ENCODE measurements around the gene DAB2IP.

DAB2IP gene

DNA sequence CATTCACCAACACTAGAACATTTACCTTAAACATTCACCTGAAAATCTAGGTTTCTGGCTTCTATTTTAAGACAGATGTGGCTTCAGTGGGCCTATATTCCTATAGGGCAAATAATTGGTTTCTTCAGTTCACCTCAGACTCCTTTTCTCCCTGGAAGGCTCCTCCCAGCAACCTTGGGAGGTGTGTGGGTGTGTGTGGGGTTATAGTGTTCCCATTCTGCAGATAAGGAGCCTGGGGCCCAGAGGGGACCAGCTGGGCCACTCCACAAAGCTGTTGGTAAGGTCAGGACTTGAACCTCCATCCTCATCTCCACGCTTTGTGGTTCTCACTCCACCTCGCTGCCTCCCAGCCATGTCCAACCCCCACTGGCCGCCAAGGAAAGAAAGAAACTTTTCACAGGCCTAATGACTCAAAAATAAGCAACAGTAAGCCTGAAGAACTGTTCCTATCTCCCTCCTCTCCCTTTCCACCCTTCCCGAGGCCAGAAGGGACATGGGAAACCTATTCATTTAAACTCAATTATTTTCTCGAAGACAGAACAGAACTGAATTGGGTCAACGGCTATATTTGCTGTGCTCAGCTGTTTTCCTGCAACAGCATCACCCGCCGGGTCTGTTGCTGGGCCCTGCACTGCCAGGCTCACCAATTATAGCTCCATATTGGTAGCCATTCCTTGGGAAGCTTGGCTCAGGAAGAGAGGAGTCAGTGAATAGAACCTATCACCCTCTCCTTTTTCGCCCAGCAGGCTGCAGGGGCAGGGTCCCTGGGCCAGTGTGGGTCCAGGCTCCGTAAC lies 78.5 kb downstream of the DAB2IP start:
- TF ChIP-seq, protein P1, sequence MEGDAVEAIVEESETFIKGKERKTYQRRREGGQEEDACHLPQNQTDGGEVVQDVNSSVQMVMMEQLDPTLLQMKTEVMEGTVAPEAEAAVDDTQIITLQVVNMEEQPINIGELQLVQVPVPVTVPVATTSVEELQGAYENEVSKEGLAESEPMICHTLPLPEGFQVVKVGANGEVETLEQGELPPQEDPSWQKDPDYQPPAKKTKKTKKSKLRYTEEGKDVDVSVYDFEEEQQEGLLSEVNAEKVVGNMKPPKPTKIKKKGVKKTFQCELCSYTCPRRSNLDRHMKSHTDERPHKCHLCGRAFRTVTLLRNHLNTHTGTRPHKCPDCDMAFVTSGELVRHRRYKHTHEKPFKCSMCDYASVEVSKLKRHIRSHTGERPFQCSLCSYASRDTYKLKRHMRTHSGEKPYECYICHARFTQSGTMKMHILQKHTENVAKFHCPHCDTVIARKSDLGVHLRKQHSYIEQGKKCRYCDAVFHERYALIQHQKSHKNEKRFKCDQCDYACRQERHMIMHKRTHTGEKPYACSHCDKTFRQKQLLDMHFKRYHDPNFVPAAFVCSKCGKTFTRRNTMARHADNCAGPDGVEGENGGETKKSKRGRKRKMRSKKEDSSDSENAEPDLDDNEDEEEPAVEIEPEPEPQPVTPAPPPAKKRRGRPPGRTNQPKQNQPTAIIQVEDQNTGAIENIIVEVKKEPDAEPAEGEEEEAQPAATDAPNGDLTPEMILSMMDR (IDR thresholded peaks at IDR 0.05; ENCODE audit: low read depth, low read length) = no peak
- H3K4me3 ChIP-seq (ENCODE audit: low read depth, low read length) = no peak overlapping the region

DNA sequence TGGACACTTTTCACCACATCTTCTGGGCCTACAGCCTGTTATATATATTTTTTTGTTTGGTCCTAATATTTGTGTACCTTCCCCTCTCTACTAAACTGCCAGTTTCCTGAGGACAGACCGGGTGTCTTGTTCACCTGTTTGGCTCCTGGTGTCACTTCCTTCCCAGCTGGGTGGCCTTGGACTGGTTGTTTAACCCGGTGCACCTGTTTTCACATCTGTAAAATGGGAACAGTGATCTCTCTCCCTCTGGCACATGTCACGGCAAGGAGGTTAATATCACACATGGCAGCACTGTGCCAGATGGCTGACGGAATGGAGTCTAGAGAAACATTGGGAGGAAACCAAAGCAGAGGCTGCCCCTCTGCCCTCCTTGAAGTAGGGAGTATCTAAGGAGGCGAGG lies 79.7 kb downstream of the DAB2IP start:
- TF ChIP-seq, protein P1 (IDR thresholded peaks at IDR 0.05; ENCODE audit: low read depth, low read length) = no peak
- H3K4me3 ChIP-seq (ENCODE audit: low read depth, low read length) = no peak overlapping the region

DNA sequence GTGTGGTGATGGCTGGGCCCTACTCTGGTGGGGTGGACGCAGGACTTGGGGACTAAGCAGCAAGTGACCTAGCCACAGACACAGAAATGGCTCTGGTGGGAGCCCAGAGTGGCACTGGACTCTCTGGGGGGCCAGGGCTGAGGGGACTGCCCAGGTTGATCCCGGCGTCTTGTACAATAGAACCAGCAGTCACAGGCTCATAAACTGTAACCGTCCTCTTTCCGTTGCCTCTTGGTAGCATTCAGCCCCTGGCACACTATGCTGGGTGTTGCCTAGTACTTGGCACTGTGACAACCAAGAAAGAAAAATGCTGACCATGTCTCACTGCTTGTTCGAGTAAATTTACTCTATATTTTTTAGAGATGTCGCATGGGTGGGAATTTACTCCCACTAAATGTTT lies 80.5 kb downstream of the DAB2IP start:
- TF ChIP-seq, protein P1 (IDR thresholded peaks at IDR 0.05; ENCODE audit: low read depth, low read length) = no peak
- no peak overlapping the region for H3K4me3 ChIP-seq (ENCODE audit: low read depth, low read length)

DNA sequence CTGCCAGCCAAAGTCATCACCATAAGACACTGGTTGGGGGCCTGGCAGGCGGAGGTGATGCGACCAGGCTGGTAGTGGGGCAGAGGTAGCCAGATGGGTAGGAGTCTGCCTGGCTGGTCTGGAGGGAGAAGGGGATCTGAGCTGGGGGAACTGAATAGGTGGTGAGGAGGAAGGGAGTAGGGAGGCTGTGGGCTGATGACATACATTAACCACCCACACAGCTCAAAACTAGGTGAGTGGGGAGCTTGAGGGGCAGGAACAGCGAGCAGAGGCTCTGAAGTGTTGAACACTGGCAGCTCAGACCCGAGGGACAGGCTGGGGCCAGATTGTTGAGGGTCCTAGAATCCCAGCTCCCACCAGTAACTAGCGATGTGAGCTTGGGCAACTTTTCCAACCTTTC lies 81.0 kb downstream of the DAB2IP start:
- TF ChIP-seq, protein P1 (IDR thresholded peaks at IDR 0.05; ENCODE audit: low read depth, low read length) = no peak

DNA sequence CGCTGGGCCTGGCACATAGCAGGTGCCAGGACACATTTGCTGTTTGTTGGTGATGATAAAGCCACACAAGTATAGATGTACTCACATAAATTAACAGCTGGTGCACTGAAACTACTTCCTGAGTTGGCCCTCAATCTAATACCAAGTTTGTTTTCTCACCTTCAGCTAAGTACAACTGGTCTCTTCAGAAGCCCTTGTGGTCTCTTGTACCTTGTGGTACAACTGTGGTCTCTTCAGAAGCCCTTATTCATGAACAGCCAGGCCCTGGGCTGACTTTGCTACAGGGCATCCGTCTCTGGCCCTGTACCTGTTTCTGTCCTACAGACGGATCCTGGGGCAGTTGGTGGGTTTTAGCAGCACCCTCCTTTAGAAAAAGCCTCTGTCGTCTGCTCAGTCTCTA lies 81.5 kb downstream of the DAB2IP start:
- H3K4me3 ChIP-seq (ENCODE audit: low read depth, low read length) = no peak overlapping the region

More for the DNA sequence above, 81.0 kb downstream of the DAB2IP start:
- H3K4me3 ChIP-seq (ENCODE audit: low read depth, low read length) = no peak overlapping the region

DNA sequence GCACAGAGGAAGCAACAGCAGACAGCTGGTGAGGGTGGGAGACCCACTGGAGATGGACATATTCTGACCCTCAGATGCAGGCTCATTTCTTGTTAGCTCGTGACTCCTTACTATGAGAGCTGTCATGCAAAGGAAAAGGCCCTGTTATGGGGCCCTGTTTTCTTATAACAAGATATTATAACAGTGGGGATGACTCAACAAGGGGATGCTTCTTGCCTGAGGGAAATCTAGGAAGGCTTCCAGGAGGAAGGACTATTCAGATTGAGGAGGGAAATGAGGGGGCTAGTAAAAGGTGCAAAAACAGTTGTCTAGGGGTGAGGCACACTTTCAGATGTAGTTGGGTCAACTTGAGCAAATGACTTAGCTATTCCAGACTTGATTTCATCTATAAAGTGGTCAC lies 83.0 kb downstream of the DAB2IP start:
- TF ChIP-seq, protein P1 (IDR thresholded peaks at IDR 0.05; ENCODE audit: low read depth, low read length) = no peak
- no peak overlapping the region for H3K4me3 ChIP-seq (ENCODE audit: low read depth, low read length)

More for the DNA sequence above, 81.5 kb downstream of the DAB2IP start:
- TF ChIP-seq, protein P1 (IDR thresholded peaks at IDR 0.05; ENCODE audit: low read depth, low read length) = no peak

DNA sequence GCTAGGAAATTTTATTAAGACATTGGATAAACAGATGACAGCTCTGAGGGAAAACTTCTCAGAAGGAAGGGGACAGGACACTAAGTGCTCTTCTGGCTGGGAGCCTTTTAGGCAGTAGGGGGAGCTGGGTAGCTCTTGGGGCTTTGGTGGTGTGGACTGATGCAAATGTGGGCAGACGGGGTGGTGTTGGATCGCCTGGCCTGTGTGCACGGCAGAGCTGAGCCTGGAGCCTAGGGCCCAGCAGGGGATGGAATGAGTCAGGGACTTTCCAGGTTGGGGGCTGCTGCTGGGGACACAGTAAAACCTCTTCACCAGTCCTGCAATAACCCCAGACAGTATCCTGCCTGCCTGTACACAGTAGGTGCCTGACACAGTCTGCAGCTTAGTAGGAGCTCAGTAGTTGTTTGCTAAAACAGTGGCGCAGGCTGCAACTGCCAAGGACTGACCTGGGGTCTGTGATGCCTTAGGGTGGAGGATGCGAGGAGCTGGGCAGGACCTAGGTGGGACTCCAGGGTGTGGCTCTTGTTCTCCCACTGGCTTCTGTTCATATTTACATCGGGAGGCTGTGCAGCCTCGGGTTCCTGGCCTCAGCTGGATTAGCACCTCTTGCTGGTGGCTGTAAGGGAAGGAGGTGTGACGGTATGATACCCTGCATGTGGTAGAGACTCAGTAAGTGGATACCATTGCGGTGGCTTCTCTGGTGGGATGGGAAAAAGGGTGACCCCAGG lies 83.8 kb downstream of the DAB2IP start:
- H3K4me3 ChIP-seq (ENCODE audit: low read depth, low read length) = no peak overlapping the region; the same call in 1 of the 2 replicates
- TF ChIP-seq, protein P1 (IDR thresholded peaks at IDR 0.05; ENCODE audit: low read depth, low read length) = peak; percentile 73

Data from WI38 (cell line).